CD4-positive, alpha-beta T cell treated with Interferon gamma for 1 hour (primary cell): ENCODE measurements around the gene TSEN54.
"Not testable (repeated sequence)": the region's sequence is repeated elsewhere in the genome, so short reads cannot be mapped to it uniquely, and the experiment has no call there.

ENCODE experiments used
- DNase-seq: peaks from one replicate; pipeline ENCODE4 v3.0.0-alpha.2; 2020

The TSEN54 gene

DNA sequence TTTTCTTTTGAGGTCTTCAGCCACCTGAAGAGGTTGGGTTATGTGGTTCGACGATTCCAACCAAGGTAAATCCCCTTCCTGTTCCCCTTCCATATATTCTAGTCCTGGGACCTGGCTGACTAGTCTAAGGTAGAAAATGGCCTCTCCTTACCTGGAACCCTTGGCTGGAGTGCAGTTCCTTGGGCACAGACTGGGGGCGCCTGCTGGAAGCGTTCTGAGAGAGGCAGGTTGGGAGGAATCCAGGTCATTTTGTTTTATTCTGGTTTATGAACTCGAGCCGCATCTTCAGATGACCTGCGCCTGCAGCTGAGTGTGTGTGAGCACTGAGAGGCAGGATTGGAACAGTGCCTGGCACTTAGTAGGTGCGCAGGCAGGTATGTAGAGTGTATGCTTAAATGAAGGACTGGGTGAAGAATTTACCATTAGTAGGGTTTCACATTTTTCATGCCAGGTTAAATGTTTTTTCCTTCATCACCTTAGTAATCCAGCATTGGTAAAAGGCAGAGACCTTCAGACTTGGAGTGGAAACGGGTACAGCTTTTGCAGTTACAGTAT lies 2.7 kb downstream of the TSEN54 start:
- no peak for DNase-seq

DNA sequence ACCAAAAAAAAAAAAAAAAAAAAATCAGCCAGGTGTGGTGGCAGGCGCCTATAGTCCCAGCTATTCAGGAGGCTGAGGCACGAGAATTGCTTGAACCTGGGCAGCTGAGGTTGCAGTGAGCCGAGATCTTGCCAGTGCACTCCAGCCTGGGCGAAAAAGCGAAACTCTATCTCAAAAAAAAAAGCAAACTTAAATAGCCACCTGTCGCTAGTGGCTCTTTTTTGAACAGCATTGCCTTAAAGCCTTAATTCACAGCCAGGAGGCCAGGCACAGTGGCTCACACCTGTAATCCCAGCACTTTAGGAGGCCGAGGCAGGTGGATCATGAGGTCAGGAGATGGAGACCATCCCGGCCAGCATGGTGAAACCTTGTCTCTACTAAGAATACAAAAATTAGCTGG lies 4.1 kb downstream of the TSEN54 start:
- DNase-seq = not testable (repeated sequence)

DNA sequence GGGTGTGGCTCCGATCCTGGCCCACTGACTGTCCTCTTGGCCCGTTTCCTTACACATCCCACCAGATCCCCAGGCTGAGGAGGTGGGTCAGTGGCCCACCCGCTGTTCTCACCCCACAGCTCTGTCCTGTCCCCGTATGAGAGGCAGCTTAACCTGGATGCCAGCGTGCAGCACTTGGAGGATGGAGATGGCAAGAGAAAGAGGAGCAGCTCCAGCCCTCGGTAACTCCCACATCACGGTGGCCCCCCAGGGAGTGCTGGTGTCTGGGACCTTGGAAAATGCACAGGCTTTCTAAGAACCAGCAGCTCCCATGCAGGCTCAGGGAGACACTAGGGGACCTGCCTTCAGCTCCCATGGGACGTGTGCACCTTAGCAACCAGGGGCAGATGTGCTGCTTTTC lies 5.0 kb downstream of the TSEN54 start:
- no peak for DNase-seq

GRCh38 chr17:75521951-75522727 lies 5.8 kb downstream of the TSEN54 start:
- DNase-seq = no peak

DNA sequence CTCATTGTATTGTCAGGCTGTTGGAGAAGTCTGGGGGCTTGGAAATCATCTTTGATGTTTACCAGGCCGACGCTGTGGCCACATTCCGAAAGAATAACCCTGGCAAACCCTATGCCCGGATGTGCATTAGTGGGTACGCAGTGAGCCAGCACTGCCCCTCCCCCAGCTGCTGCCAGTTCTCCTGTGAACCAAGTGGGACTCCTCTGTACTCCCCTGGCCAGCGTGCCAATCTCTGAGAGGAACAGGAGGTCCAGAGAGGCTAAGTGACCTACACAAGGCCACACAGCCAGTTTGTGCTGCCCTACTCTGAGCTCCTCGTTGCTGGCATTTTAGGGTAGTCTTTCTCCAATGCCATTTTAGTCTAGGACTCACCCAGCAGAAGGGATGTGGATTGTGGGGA lies 7.3 kb downstream of the TSEN54 start:
- DNase-seq = no peak

- no peak for DNase-seq
Observed at GRCh38 chr17:75524269-75524969, 8.1 kb downstream of the TSEN54 start.

DNA sequence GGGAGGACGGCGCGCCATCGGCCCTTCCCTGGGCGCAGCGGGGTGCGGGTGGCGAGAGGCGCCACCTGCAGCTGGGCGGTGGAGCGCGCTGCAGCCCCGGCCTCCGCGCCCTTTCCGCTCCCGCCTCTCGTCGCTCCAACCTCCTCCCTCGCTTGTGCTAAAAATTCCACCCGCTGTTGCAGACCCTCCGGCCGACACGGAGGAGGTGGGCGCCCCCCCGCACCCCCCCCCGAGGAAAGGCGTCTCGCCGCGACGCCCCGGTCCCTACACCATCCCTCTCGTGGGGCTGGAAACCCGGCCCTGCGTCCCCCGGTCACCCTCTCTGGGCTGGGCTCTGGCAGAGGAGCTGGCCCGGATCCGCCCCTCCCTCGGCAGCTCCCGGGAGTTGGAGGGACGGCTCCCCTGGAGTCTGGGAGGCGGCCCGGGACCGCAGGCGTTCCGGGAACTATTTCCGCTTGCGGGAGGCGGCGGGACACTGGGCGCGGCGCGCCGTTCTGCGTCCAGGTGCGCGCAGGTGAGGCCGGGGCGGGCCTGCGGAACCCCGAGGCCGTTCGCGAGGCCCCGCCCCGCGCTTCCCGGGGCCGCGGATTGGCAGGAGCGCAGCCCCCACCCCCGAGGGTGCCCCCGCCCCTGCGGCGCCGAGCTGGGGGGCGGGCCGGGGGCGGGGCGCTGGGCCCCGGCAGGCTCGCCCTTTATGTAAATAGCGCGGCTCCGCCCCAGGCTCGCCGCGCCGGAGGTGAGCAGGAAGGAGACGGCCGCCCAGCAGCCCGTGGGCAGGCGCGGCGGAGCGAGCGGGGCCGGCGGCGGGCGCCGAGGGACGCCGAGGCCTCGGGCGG lies 8.9 kb downstream of the TSEN54 start, which contains the start of gene LLGL2:
LLGL2 (plus strand) TSS at position 728 of the 836 bp plus-strand sequence. CDS start 17,730 bp downstream, outside the sequence.
- peak; percentile 88 for DNase-seq

GRCh38 chr17:75525806-75526554 lies 9.7 kb downstream of the TSEN54 start:
- no peak for DNase-seq

- no peak for DNase-seq
Observed at GRCh38 chr17:75526555-75527270, 10.4 kb downstream of the TSEN54 start.

DNA sequence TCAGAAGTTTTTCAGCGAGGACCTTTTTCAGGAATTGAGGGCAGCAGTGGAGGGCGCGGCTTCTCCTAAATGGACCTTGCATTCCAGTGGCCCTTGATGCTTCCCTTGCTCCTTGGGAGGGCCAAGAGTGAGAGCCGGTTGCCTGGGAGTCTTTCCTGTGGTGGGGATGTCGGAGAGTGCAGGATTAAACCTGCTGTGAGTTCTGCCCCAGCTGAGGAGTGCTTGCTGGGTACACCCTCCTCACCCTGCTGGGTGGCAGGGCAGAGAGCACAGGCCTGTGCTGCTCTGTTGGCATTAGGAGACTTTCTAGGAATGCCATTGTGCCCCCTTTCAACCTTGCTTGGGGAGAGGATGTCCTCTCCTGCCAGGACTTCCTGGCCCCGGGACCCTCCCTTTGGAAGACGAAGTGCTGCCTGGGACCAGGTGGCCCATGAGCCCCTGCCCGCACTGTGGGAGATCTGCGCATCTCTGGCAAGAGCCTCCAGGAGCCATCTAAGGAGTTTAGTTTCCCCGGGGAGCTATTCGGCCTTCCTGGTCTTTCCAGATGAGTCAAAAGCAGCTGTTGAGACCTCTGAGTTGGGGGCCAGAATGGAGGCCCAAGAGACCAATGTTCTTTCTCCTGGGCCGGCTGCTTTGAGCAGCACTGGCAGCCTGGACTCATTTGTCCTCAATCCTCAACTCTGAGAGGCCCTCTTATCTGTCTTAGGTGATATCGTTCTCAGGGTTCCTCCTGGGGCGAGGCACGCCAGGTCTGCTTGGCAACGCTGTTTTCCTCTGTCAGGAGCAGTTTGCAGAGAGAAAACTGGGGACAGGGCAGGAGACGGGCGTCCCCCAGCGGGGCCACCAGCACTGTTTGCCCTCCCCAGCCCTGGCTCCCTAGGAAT lies 14.8 kb downstream of the TSEN54 start:
- no peak for DNase-seq

DNA sequence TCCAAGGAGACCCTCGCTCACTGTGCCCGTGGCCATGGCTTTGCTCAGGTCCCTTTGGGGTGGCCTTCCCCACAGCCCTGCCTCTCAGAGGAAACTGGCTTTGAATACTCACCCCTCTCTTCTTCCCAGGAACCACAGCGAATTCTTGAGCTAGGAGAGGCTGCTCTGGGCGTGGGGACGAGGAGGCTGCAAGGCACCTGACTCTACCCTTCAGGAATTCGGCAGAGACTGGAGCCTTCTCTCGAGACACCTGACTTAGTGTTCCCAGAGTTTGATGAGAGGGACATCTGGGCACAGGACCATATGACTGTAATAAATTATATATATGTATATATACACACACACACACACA lies 15.4 kb downstream of the TSEN54 start:
- no peak for DNase-seq

DNA sequence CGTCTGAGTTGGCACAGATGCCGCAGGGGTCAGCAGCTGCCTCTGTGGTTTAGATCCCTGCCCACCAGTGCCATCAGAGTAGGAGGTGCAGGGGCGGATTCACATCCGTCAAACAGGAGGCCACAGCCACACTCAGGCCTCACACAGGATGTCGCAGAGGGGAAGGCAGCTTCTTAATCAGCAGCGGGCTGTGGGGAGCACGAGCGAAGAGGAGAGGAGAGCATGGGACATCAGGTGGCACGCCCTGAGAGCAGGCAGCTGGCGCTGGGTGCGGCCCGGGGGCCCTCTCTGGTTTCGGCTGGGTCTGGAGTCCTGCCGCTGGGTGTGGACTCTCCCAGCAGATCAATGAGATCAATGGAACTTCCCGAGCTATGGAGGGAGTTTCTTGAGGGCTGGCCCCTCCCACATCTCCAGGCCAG lies 18.8 kb downstream of the TSEN54 start:
- peak; percentile 59 for DNase-seq

GRCh38 chr17:75535871-75536270 lies 19.5 kb downstream of the TSEN54 start:
- DNase-seq = no peak

DNA sequence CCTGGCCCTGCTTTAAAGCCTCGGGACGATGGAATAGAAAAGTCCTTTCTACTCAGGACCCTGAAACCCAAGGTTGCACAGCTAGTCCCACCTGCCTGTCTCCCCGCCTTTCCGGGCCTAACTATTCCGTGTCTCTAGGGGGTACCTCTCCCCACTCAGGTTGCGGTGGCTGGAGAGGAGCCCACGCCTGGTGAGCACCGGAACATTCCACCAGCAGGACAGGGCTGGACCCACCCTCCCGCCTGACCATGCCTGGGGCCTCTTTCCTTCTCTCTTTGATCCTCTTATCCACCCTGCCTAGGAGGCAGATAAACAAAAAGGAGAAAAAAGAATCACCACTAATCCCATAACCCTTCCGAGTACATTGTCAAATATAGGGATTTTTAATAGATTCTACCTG lies 20.0 kb downstream of the TSEN54 start:
- no peak for DNase-seq

DNA sequence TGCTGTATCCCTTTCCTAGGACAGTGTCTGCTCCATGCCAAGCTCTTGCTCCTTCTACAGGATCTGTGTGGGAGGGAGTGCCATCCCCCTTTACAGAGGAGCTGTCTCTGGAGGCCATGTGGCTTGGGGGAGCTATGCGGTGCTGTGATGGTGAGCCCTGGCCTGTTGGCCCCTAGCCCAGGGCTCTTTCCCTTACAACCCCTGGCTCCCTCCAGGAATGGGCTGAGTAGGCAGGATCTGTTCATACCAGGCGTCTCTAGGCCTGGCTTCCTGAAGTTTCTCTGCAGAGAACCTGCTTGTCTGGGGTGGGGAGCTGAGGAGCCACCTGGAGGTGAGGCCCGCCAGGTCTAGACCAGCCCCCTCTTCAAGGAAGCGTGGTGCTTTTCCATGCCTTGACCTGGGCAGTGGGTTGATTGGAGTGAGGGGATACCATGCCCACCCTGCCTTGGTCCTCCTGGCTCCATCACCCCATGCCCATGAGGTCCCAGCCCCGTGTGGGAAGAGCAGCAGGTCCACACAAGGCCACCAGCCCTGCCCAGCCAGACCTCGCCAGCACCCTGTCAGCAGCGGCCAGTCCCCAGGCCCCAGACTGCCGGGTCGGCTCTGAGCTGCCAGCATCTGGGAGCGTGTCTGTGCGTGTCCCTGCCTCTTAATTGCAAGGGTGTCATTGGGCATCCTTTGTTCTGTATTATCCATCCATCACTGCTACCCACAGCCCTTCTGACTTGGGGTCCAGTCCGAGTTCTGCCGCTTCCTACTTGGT lies 23.8 kb downstream of the TSEN54 start:
- no peak for DNase-seq

DNA sequence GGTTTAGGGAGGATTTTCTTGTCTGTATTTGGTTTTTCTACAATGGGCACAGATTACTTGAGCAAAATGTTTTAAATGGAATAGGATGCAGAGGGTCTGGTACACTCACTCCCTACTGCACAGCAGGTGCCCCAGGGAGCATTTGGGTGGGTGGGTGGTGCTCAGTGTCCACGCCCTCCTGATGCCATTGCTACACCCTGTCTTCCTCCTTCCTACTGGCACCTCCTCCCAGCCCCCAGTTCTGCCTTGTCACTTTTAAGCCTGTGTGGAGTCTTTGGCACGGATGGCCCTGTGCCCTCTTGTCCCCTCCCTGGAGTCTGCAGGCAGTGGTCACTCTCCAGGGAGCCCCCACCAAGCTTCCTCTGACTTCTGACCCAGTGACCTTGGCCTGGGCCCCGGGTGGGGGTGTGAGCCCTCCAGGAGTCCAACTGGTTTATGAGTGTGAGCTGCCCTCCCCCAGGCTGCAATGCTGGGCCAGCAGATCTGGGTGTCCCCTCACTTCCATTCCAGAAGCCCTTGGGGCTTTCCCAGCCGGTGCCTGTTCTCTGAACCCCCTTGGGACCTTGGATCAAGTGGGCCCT lies 24.7 kb downstream of the TSEN54 start:
- DNase-seq = no peak

DNA sequence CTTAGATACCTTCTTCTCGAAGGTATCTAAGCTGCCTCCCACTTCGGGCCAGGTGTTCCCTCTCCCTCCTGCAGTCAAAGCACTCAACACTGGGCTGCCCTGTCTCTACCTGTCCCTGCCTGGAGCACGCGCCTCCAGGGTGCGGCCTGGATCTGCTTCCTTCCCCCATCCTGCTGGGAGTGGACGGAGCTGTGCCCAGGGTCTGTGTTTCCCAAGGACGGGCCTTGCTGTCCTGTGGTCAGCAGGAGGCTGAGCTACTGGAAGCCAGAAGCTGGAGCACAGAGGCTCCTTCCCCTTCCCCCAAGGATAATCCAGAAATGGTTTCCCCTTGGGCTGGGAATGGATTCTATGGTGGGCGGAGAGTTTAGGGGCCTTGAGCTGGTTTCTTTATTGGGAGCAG lies 25.9 kb downstream of the TSEN54 start:
- DNase-seq = no peak

DNA sequence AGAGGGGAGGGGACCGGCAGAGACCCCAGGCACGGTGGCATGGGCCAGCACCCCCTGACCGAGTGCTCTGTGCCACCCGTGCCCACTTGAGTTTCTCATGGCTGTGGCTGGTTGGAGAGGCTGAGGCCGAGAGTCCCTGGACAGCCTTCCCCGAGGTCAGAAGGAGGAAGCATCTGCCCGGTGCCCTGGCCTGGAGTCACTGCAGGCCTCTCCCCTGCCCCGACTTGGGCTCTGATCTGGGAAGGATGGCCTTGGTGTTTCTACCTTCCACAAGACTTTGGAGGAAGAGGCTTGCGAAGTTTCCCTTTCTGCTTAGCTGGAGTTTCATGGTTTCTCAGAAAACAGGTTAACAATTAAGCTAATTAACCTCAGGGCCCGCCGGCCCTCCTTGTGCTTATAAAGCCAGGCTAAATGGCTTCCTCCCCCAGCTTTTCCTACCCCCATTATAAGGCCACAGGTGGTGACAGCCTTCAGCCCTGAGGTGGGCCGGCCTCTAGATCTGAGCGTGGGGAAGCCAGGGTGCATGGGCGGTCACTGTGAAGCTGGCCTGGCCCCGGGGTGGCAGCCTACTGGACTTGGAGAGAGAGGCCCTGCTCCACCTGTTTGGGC lies 26.5 kb downstream of the TSEN54 start:
- no peak for DNase-seq

DNA sequence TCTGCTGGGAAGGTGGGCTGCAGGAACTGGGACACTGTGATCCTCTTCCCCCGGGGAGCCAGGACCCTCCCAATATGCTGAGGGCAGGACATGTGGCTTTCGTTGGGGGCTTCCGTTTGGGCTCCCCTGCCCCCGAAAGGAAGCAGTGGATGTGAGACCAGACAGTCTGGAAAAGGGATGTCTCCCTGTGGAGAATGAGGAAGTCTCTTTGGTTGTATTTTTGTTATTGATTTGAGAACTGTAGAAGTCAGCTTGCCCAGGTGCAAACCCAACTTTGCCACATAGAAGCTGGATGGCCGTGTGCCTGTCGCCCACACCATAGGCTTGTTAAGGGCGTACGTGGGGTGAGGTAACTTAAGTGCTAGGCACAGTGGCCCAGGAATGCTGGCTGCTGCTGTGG lies 27.9 kb downstream of the TSEN54 start:
- DNase-seq = no peak
